HG03066 (cell line): ENCODE measurements around the gene PTPRT.

Experiments used
- ATAC-seq: cut with Tn5 transposase; IDR thresholded peaks from one replicate; pipeline ENCODE4 v1.9.1; 2021; ENCODE audit warnings: low read depth; ENCODE audit not compliant: unreplicated experiment

PTPRT gene

GRCh38 chr20:43137160-43137559 is 52.5 kb downstream of the PTPRT start:
- no peak for ATAC-seq

GRCh38 chr20:43124241-43124640 is 65.5 kb downstream of the PTPRT start:
- no peak for ATAC-seq

- no peak for ATAC-seq
These were observed 66.5 kb downstream of the PTPRT start for GRCh38 chr20:43123180-43123579.

GRCh38 chr20:43119720-43120119 is 70.0 kb downstream of the PTPRT start:
- no peak for ATAC-seq

- ATAC-seq: no peak
These were observed 87.3 kb downstream of the PTPRT start for GRCh38 chr20:43102394-43102793.

- no peak for ATAC-seq
These were observed 92.8 kb downstream of the PTPRT start for GRCh38 chr20:43096931-43097260.

- ATAC-seq: no peak
These were observed 93.4 kb downstream of the PTPRT start for GRCh38 chr20:43096126-43096930.

GRCh38 chr20:43095034-43095433 is 94.7 kb downstream of the PTPRT start:
- ATAC-seq: no peak

- no peak for ATAC-seq
These were observed 97.2 kb downstream of the PTPRT start for GRCh38 chr20:43092386-43093088.

- ATAC-seq: no peak
These were observed 121.2 kb downstream of the PTPRT start for GRCh38 chr20:43068482-43068881.

- ATAC-seq: no peak
These were observed 123.6 kb downstream of the PTPRT start for GRCh38 chr20:43066125-43066524.

GRCh38 chr20:43065299-43065698 is 124.4 kb downstream of the PTPRT start:
- no peak for ATAC-seq

- no peak for ATAC-seq
These were observed 131.6 kb downstream of the PTPRT start for GRCh38 chr20:43058077-43058476.

- no peak for ATAC-seq
These were observed 132.4 kb downstream of the PTPRT start for GRCh38 chr20:43057317-43057716.

GRCh38 chr20:43055181-43055884 is 134.4 kb downstream of the PTPRT start:
- no peak for ATAC-seq

- no peak for ATAC-seq
These were observed 137.2 kb downstream of the PTPRT start for GRCh38 chr20:43052532-43052931.

- ATAC-seq: no peak
These were observed 142.7 kb downstream of the PTPRT start for GRCh38 chr20:43046966-43047365.

GRCh38 chr20:43043887-43044286 is 145.8 kb downstream of the PTPRT start:
- ATAC-seq: no peak

GRCh38 chr20:43040427-43040826 is 149.3 kb downstream of the PTPRT start:
- ATAC-seq: no peak

- no peak for ATAC-seq
These were observed 151.9 kb downstream of the PTPRT start for GRCh38 chr20:43037605-43038309.
